ENCODE results near the gene VRTN. TPM values are rescaled to one million over a fixed set of nuclear protein-coding genes. Genes with fewer than 3 reads are reported as not detected.

The VRTN gene
- total and polyA plus RNA-seq, 2 of the 13 experiments (the other 11 are each of a cell fraction or from before 2014, with no cell fraction given), result not detected

DNA sequence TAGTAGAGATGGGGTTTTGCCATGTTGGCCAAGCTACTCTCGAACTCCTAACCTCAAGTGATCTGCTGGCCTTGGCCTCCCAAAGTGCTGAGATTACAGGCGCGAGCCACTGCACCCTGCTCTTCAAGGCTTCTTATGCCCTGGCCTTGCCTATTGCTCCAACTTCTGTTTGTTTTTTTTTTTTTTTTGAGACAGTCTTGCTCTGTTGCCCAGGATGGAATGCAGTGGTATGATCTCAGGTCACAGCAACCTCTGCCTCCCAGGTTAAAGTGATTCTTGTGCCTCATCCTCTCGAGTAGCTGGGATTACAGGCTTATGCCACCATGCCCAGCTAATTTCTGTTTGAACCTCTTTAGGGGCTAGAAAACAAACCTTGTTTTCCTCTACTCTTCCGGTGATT is 39.6 kb upstream of the VRTN start:
- Histone ChIP-seq H2AFZ (ENCODE audit: low read length) (no peak overlapping the region), H3K4me3 (replicated peaks in 1 of 3; ENCODE audit: insufficient read depth in 1 of 3, low read depth in 2 of 3, low read length in 3 of 3) (no peak overlapping the region), H3K79me2 (ENCODE audit: insufficient read depth, low read length) (no peaks in the 10 kb centered on the region), H3K4me2 (ENCODE audit: low read depth, low read length) (no peak overlapping the region), H3K27me3 (ENCODE audit: control insufficient read depth in 1 of 2, insufficient read depth in 2 of 2, low read length in 2 of 2) (no peaks in the 10 kb centered on the region), H3K27ac (ENCODE audit: extremely low read length, insufficient read depth, low read length) (no peak overlapping the region), H3K36me3 (replicated peaks in 1 of 2; ENCODE audit: control insufficient read depth in 1 of 2, insufficient read depth in 2 of 2, low read length in 2 of 2) (no peaks in the 10 kb centered on the region), H4K20me1 (ENCODE audit: insufficient read depth, low read length) (no peaks in the 10 kb centered on the region), H3K9ac (ENCODE audit: insufficient read depth, low read depth, low read length) (no peak overlapping the region), H3K4me1 (ENCODE audit: insufficient read depth, low read length) (peaks cover 12% of the 10 kb centered on the region), H3K9me3 (ENCODE audit: low read length) (no peaks in the 10 kb centered on the region)
- in situ Hi-C loops (cut with HindIII; ENCODE audit: extremely low pct_ligation_motif_present, low pct_unique_long_range_greater_than_20kb) (no loop called here), intact Hi-C loops (cut with micrococcal nuclease; ENCODE audit: unreplicated experiment) (no loop called here)
- FAIRE-seq (no peak), ATAC-seq (no peak), DNase-seq (ENCODE audit: low spot score) (no peak)
- CTCF ChIA-PET (ENCODE audit: low intra/inter-chr PET ratio, low total read pairs), result no interaction called here
- 27% methylated on average over 5 of the region's 5 CpGs for WGBS (ENCODE audit: low lambda C conversion rate)
- BruUV-seq (replicated peaks), result no TSS peak
- no peak for TF ChIP-seq ZNF124 (CRISPR knock-in tag; IDR thresholded peaks at IDR 0.05)
- no peak for TF ChIP-seq ZNF713 (CRISPR knock-in tag; IDR thresholded peaks at IDR 0.05)
- TF ChIP-seq ZNF207 (IDR thresholded peaks at IDR 0.05; ENCODE audit: borderline replicate concordance), result no peak
- no peak for TF ChIP-seq ZNF337 (CRISPR knock-in tag; IDR thresholded peaks at IDR 0.05; ENCODE audit: borderline replicate concordance, low read depth)
- TF ChIP-seq TARDBP (CRISPR knock-in tag; IDR thresholded peaks at IDR 0.05), result no peak
- POLR2A ChIA-PET, result no interaction called here

DNA sequence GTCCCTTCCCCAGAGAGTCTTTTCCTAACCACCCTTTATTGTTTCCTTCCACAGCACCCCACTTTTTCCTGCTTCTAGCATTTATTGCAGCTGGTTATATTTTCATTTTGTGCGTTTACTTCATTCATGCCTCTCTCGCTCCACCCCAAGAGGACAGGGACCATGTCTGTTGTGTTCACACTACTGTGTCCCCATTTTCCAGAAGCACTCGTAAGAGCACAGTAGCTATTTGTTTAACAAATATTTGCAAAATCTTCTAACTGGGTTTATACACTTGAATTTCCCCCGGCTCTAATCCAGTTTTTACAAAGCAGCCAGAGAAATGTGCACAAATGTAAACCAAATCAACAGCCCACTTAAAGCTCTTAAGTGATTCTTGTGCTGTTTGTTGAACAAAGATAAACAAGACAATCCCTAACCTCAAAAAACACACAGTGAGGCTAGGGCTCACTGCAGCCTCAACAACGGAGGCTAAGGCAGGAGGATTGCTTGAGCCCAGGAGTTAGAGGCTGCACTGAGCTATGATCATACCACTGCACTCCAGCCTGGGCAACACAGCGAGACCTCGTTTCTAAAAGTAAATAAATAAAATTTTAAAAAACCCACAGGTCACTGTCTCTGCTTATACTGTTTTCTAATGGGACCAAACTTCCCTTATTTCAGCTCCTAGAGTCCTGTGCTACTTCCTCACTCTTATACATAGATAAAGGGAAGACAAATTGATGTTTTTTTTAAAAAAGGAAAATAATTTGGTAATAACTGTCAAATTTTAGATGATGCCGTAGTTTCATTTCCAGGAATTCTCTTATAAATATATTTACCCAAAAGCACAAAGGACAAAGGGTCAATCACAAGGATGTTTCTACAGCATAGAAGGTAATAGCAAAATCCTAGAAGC is 38.9 kb upstream of the VRTN start:
- WGBS (ENCODE audit: low lambda C conversion rate), result 22% methylated on average over 8 of the region's 8 CpGs
- no peak for DNase-seq (ENCODE audit: low spot score)
- CTCF ChIA-PET (ENCODE audit: low intra/inter-chr PET ratio, low total read pairs), result no interaction called here
- 0 out of 2 replicates have a peak, but pooled peaks have one; percentile 16 for TF ChIP-seq ZKSCAN1 (IDR thresholded peaks at IDR 0.05; ENCODE audit: low read length)
- TF ChIP-seq, protein P1, sequence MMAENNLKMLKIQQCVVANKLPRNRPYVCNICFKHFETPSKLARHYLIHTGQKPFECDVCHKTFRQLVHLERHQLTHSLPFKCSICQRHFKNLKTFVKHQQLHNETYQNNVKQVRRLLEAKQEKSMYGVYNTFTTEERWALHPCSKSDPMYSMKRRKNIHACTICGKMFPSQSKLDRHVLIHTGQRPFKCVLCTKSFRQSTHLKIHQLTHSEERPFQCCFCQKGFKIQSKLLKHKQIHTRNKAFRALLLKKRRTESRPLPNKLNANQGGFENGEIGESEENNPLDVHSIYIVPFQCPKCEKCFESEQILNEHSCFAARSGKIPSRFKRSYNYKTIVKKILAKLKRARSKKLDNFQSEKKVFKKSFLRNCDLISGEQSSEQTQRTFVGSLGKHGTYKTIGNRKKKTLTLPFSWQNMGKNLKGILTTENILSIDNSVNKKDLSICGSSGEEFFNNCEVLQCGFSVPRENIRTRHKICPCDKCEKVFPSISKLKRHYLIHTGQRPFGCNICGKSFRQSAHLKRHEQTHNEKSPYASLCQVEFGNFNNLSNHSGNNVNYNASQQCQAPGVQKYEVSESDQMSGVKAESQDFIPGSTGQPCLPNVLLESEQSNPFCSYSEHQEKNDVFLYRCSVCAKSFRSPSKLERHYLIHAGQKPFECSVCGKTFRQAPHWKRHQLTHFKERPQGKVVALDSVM (CRISPR knock-in tag; IDR thresholded peaks at IDR 0.05), result peak; percentile 88
- TF ChIP-seq ZNF629 (CRISPR knock-in tag; conservative IDR thresholded peaks at IDR 0.05), result peak; percentile 54
- TF ChIP-seq ZNF550 (CRISPR knock-in tag; IDR thresholded peaks at IDR 0.05; ENCODE audit: borderline replicate concordance), result no peak
- no peak for TF ChIP-seq NCOR1 (IDR thresholded peaks at IDR 0.05; ENCODE audit: borderline replicate concordance, low read length)
- BruUV-seq (replicated peaks), result no TSS peak
- H2AFZ ChIP-seq (ENCODE audit: low read length), result no peak overlapping the region
- H3K36me3 ChIP-seq (replicated peaks in 1 of 2; ENCODE audit: control insufficient read depth in 1 of 2, insufficient read depth in 2 of 2, low read length in 2 of 2), result no peaks in the 10 kb centered on the region
- H3K9ac ChIP-seq (ENCODE audit: insufficient read depth, low read depth, low read length), result no peak overlapping the region
- peaks cover 12% of the 10 kb centered on the region; the same call in 1 of the 2 replicates for H3K4me1 ChIP-seq (ENCODE audit: insufficient read depth, low read length)
- H3K9me3 ChIP-seq (ENCODE audit: low read length), result no peaks in the 10 kb centered on the region
- intact Hi-C loops (cut with micrococcal nuclease; ENCODE audit: unreplicated experiment) (no loop called here), in situ Hi-C loops (cut with HindIII; ENCODE audit: extremely low pct_ligation_motif_present, low pct_unique_long_range_greater_than_20kb) (no loop called here)
- no peaks in the 10 kb centered on the region for H3K79me2 ChIP-seq (ENCODE audit: insufficient read depth, low read length)
- H3K4me2 ChIP-seq (ENCODE audit: low read depth, low read length), result no peak overlapping the region
- no peaks in the 10 kb centered on the region for H3K27me3 ChIP-seq (ENCODE audit: control insufficient read depth in 1 of 2, insufficient read depth in 2 of 2, low read length in 2 of 2)
- no peak for ATAC-seq
- POLR2A ChIA-PET, result no interaction called here
- no peak overlapping the region for H3K27ac ChIP-seq (ENCODE audit: extremely low read length, insufficient read depth, low read length)
- FAIRE-seq, result no peak
- no peak overlapping the region for H3K4me3 ChIP-seq (replicated peaks in 1 of 3; ENCODE audit: insufficient read depth in 1 of 3, low read depth in 2 of 3, low read length in 3 of 3)
- H4K20me1 ChIP-seq (ENCODE audit: insufficient read depth, low read length), result no peaks in the 10 kb centered on the region

Data from HepG2 (cell line).